ENCODE measurements around the gene CNNM1.

Gene CNNM1

DNA sequence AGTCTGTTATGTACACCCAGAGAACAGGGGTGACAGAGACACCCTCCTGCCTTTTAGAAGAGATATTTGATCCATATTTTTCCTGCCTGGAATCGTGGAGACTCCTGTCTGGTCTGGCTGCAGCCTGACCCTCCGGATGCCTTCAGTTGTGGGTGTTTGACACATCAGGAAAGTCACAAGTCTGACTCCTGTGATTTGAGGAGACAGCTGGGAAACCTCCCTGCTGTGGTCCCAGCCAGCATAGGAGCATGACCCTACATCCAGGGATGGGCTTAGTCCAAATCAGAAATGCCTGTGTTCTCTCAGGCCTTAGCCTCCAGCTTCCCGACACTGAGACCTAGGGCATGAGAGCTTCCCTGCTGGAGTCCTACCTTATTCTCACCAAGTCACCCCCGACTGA, 57.9 kb downstream of the CNNM1 start:
- DNase-seq (ENCODE audit: low read depth): no peak
- no peak overlapping the region for H3K4me3 ChIP-seq (ENCODE audit: control insufficient read depth, low read depth, low read length)
- TF ChIP-seq, protein P1, sequence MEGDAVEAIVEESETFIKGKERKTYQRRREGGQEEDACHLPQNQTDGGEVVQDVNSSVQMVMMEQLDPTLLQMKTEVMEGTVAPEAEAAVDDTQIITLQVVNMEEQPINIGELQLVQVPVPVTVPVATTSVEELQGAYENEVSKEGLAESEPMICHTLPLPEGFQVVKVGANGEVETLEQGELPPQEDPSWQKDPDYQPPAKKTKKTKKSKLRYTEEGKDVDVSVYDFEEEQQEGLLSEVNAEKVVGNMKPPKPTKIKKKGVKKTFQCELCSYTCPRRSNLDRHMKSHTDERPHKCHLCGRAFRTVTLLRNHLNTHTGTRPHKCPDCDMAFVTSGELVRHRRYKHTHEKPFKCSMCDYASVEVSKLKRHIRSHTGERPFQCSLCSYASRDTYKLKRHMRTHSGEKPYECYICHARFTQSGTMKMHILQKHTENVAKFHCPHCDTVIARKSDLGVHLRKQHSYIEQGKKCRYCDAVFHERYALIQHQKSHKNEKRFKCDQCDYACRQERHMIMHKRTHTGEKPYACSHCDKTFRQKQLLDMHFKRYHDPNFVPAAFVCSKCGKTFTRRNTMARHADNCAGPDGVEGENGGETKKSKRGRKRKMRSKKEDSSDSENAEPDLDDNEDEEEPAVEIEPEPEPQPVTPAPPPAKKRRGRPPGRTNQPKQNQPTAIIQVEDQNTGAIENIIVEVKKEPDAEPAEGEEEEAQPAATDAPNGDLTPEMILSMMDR (IDR thresholded peaks at IDR 0.05; ENCODE audit: control insufficient read depth, insufficient read depth, low read depth, low read length, missing control alignments): no peak

DNA sequence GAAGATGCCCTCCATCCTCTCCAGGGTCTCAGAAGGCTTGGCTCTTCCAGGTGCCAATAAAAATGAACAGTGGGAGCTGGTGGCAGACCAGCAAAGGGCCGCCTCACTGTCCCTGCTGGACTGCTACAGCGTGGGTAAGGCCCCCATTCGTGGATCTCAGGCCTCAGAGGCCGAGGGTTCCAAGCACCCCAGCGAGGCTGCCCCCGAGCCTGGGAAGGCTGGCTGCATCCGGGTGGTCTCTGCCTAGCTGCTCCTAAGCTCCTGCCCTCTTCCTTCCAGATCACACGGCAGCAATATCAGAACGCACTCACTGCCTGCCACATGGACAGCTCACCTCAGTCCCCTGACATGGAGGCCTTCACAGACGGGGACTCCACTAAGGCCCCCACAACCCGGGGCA, 58.4 kb downstream of the CNNM1 start:
- TF ChIP-seq, protein P1 (IDR thresholded peaks at IDR 0.05; ENCODE audit: control insufficient read depth, insufficient read depth, low read depth, low read length, missing control alignments): no peak
- H3K4me3 ChIP-seq (ENCODE audit: control insufficient read depth, low read depth, low read length): no peak overlapping the region
- no peak for DNase-seq (ENCODE audit: low read depth)

DNA sequence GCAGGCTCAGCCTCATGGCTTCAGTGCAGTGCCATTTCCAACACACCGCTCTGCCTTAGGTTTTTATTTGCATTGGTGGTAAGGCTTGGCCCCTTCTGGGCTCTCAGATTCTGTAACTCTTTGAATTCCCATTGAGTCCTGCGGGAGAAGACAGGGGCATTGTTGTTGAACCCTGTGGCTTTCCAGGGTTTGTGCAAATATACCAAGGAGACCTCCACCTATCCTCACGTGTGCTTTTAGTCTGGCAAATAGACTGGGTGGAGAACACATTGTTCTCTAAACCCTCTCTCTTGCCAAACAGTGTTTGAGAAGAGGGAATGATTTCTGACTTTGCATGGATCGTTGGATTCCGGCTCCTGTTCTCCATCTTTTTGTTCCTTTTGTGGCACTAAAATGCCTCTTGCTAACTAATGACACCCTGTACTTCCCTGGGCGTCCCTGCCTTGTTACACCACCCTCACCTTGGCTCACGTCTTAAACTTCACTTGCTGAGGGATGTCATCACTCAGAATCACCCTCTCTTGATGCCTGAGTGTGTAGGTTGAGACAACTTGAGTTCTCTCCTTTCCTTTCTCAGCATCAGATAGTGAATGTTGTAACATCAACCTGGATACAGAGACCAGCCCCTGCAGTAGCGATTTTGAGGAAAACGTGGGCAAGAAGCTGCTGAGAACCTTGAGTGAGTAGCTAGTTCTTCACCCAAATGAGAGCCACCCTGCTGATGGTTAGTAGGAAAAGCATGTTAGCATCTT, 60.7 kb downstream of the CNNM1 start:
- TF ChIP-seq, protein P1 (IDR thresholded peaks at IDR 0.05; ENCODE audit: control insufficient read depth, insufficient read depth, low read depth, low read length, missing control alignments): no peak
- no peak overlapping the region for H3K4me3 ChIP-seq (ENCODE audit: control insufficient read depth, low read depth, low read length)
- no peak for DNase-seq (ENCODE audit: low read depth)

DNA sequence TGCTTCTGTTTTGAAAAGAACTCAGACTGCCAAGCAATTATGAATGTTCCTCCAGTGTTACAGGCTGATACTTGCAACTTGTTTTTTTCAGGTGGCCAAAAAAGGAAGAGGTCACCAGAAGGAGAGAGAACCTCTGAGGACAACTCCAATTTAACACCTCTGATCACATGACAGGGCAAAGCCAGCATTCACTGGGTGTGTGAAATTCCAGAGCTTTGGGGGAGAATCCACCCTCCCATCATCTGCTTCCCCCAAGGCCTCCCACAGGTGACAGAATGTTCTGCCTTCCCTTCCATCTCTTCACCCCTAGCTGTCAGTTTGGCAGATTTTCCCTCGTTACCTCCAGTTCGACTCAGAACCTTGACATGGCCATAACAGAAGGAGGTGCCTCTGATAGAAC, 62.2 kb downstream of the CNNM1 start:
- DNase-seq (ENCODE audit: low read depth): no peak
- TF ChIP-seq, protein P1 (IDR thresholded peaks at IDR 0.05; ENCODE audit: control insufficient read depth, insufficient read depth, low read depth, low read length, missing control alignments): no peak
- H3K4me3 ChIP-seq (ENCODE audit: control insufficient read depth, low read depth, low read length): no peak overlapping the region

DNA sequence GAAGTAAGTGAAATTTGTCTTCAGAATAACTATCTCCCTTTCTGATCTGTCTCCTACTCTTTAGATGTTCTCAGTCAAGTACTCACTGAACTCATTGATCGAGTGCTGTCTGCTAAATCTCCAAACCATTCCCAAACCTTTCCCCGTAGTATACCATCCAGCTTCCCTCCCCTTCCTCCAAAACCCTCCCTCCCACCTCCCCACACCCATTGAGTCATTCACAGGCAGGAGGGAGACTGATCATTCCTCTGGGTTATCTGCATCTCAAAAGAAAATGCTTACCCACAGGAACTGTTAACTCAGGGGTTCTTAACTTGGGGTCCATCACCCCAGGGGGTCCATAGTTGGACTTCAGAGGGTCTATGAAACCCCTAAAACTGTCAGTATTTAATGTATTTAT, 63.9 kb downstream of the CNNM1 start:
- no peak overlapping the region for H3K4me3 ChIP-seq (ENCODE audit: control insufficient read depth, low read depth, low read length)
- DNase-seq (ENCODE audit: low read depth): no peak
- TF ChIP-seq, protein P1 (IDR thresholded peaks at IDR 0.05; ENCODE audit: control insufficient read depth, insufficient read depth, low read depth, low read length, missing control alignments): no peak

DNA sequence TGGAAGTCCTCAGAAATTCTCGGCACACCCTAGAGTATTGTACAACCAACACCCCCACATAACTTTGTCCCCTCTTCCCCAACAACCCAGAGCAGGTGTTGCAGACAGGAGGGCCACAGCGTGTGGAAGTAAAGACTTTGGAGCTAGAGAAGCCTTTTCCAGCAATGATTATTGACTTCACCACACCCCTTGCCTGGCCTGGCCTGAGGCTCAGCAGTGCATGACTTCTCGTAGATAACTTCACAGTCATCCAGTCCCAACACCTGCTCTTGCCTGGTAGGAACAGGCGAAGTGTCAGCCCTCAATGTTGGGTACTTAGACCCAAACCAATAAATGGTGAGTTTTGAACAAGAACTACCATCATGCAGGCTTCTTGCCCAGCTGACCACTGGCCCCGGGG, 64.5 kb downstream of the CNNM1 start:
- no peak for DNase-seq (ENCODE audit: low read depth)
- H3K4me3 ChIP-seq (ENCODE audit: control insufficient read depth, low read depth, low read length): no peak overlapping the region
- TF ChIP-seq, protein P1 (IDR thresholded peaks at IDR 0.05; ENCODE audit: control insufficient read depth, insufficient read depth, low read depth, low read length, missing control alignments): no peak

Data from AG09309 (cell line).